Vagina (tissue), 2 donors: ENCODE data around the gene ESPNL.

Experiments used
- CTCF ChIP-seq, 3 experiments: fragments of 450-650 bp in 2 of 3; fragments of 200-600 bp in 1 of 3; sonication (generic) in 1 of 3; IDR thresholded peaks; one replicate each; pipeline ENCODE4 v1.5.1; 2017 to 2019; ENCODE audit warnings: antibody characterized with exemption in 3 of 3, mild to moderate bottlenecking in 2 of 3, moderate library complexity in 2 of 3
- POLR2A ChIP-seq, 2 donors: fragments of 450-650 bp; IDR thresholded peaks; one replicate each; pipeline ENCODE4 v1.6.1; 2017; ENCODE audit warnings: antibody characterized with exemption in 2 of 2, mild to moderate bottlenecking in 2 of 2, moderate library complexity in 2 of 2
- POLR2AphosphoS5 ChIP-seq, 2 donors: sonication (generic); formaldehyde crosslinking; IDR thresholded peaks; one replicate each; pipeline ENCODE4 v1.9.0; 2017; ENCODE audit warnings: antibody characterized with exemption in 2 of 2, mild to moderate bottlenecking in 2 of 2, low read depth in 1 of 2; ENCODE audit not compliant: insufficient read depth in 1 of 2

GRCh38 chr2:238158018-238158508 is 57.9 kb downstream of the ESPNL start:
- TF ChIP-seq CTCF (IDR thresholded peaks at IDR 0.05) (no peak), POLR2AphosphoS5 (IDR thresholded peaks at IDR 0.05; ENCODE audit: insufficient read depth in 1 of 2, low read depth in 1 of 2) (no peak), POLR2A (IDR thresholded peaks at IDR 0.05) (no peak)
